Glutamatergic neuron (in vitro differentiated cells): Measurements from ENCODE around the gene SPACDR. TPM values are rescaled to one million over a fixed set of nuclear protein-coding genes. Genes with fewer than 3 reads are reported as not detected.
"Not testable (repeated sequence)": the region's sequence is repeated elsewhere in the genome, so short reads cannot be mapped to it uniquely, and the experiment has no call there.

ENCODE experiments used
- DNase-seq: peaks from one replicate; pipeline ENCODE4 v3.0.0; 2022
- H3K27ac Mint-ChIP-seq: one replicate; pipeline ENCODE4 v1.8.0; 2020; ENCODE audit warnings: mild to moderate bottlenecking, mixed read lengths, inconsistent platforms; ENCODE audit not compliant: unreplicated experiment
- H3K27me3 Mint-ChIP-seq: one replicate; pipeline ENCODE4 v1.8.0; 2020; ENCODE audit warnings: mild to moderate bottlenecking, moderate library complexity, mixed read lengths, inconsistent platforms; ENCODE audit not compliant: unreplicated experiment
- H3K36me3 Mint-ChIP-seq: one replicate; pipeline ENCODE4 v1.8.0; 2020; ENCODE audit warnings: mild to moderate bottlenecking, mixed read lengths, inconsistent platforms; ENCODE audit not compliant: unreplicated experiment
- H3K4me1 Mint-ChIP-seq: one replicate; pipeline ENCODE4 v1.8.0; 2020; ENCODE audit warnings: mild to moderate bottlenecking, low read depth, mixed read lengths, inconsistent platforms; ENCODE audit not compliant: unreplicated experiment
- H3K4me3 Mint-ChIP-seq: one replicate; pipeline ENCODE4 v1.8.0; 2020; ENCODE audit warnings: mild to moderate bottlenecking, mixed read lengths, inconsistent platforms; ENCODE audit not compliant: unreplicated experiment
- H3K9me3 Mint-ChIP-seq: one replicate; pipeline ENCODE4 v1.8.0; 2020; ENCODE audit warnings: mild to moderate bottlenecking, moderate library complexity, mixed read lengths, inconsistent platforms; ENCODE audit not compliant: unreplicated experiment
- CTCF ChIP-seq: fragments of 200-600 bp; sonication (generic); IDR thresholded peaks from one replicate; pipeline ENCODE4 v1.5.0; 2021; ENCODE audit not compliant: partially characterized antibody, unreplicated experiment
- total RNA-seq: library from RNA; stranded (reverse); fragmentation: NEBNext Ultra II Directional; extraction: Animal tissue kit (Norgen Biotek cat#: 25700); gene quantifications from one replicate; pipeline ENCODE4 v1.2.1, GENCODE V29; 2021; ENCODE audit not compliant: unreplicated experiment

The SPACDR gene
- total RNA-seq, 1 donor from 2014 or later = 1.7 TPM

DNA sequence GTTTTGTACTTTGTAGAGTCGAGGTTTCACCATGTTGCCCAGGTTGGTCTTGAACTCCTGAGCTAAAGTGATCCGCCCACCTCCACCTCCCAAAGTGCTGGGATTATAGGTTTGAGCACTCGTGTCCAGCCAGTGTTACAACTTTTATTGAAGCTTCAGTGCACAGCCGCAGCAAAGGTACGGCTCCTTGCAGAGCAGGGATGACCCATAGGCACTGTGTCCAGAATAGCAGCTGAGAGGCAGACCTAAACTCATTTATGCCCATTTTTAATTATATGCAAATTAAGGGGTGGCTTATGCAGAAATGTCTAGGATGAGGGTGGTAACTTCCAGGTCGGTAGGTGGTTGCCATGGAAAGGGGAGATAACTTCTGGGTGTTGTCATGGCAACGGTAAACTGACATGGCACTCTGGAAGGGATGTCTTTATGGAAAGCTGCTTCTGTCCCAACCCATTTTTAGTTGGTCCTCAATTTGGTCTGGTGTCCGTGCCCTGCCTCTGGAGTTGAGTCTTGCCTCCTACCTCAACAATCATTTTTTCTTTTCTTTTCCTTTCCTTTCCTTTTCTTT lies 42.4 kb upstream of the SPACDR start:
- Mint-ChIP-seq H3K36me3 (no peaks in the 10 kb centered on the region), H3K27me3 (no peaks in the 10 kb centered on the region), H3K27ac (no peak overlapping the region), H3K4me3 (no peak overlapping the region), H3K4me1 (no peaks in the 10 kb centered on the region), H3K9me3 (no peaks in the 10 kb centered on the region)
- DNase-seq = no peak
- TF ChIP-seq CTCF = no peak

DNA sequence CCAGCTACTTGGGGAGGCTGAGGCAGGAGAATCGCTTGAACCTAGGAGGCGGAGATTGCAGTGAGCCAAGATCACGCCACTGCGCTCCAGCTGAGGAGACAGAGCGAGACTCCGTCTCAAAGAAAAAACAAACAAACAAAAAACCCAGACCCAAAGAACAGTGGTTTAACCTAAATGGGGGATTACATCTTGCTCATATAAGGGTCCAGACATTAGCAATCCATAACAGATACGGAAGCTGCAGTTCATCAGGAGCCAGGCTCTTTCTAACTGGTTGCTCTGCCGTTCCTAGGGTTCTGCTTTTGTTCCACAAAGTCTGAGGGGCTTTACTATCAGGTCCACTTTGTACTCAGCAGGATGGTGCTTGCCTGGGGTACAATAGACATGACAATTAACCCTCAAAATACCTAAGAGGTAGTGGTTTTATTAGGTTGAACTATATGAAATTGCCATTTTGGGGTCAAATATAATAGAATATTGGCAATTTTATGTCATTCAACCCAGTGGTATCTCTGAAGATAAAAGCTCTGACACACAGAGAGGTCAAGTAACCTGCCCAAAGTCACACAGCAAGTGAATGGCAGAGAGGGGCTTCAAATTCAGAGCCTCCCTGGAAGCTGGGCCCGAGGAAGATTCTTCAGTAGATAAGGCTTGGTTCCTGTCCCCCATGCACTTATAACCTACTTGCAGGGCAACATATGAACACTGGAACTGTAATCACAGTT lies 41.0 kb upstream of the SPACDR start:
- no peaks in the 10 kb centered on the region for H3K27me3 Mint-ChIP-seq
- no peak overlapping the region for H3K4me3 Mint-ChIP-seq

DNA sequence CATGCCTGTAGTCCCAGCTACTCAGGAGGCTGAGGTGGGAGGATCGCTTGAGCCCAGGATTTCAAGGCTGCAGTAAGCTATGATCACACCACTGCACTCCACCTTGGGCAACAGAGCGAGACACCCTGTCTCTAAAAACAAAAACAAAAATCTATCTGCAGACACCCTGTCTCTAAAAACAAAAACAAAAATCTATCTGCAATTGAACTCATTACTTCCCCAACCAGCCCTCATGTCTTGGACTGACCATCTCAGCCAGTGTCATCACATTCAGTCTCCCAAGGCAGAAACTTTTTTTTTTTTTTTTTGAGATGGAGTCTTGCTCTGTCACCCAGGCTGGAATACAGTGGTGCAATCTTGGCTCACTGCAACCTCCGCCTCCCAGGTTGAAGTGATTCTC lies 40.0 kb upstream of the SPACDR start:
- not testable (repeated sequence) for DNase-seq, H3K9me3 Mint-ChIP-seq, H3K4me1 Mint-ChIP-seq, H3K27ac Mint-ChIP-seq, H3K4me3 Mint-ChIP-seq, H3K36me3 Mint-ChIP-seq, H3K27me3 Mint-ChIP-seq

More for the DNA sequence above, 41.0 kb upstream of the SPACDR start:
- no peaks in the 10 kb centered on the region for H3K4me1 Mint-ChIP-seq
- no peaks in the 10 kb centered on the region for H3K9me3 Mint-ChIP-seq
- no peaks in the 10 kb centered on the region for H3K36me3 Mint-ChIP-seq
- TF ChIP-seq CTCF = no peak
- no peak for DNase-seq
- no peak overlapping the region for H3K27ac Mint-ChIP-seq

DNA sequence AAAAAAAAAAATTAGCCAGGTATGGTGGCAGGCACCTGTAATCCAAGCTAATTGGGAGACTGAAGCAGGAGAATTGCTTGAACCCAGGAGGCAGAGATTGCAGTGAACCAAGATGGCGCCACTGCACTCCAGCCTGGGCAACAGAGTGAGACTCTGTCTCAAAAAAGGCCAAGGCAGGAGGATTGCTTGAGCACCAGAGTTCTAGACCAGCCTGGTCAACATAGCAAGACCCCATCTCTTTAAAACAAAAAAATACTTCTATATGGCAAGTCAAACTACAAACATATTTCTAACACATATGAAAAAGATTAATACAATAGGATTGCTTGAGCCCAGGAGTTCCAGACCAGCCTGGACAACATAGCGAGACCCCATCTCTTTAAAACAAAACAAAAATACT lies 36.7 kb upstream of the SPACDR start:
- not testable (repeated sequence) for H3K27me3 Mint-ChIP-seq, H3K27ac Mint-ChIP-seq, H3K9me3 Mint-ChIP-seq, DNase-seq, H3K36me3 Mint-ChIP-seq, H3K4me3 Mint-ChIP-seq, H3K4me1 Mint-ChIP-seq

- Mint-ChIP-seq H3K27me3 (peaks cover 4% of the 10 kb centered on the region), H3K9me3 (no peaks in the 10 kb centered on the region), H3K4me3 (no peak overlapping the region), H3K4me1 (peaks cover 2% of the 10 kb centered on the region), H3K36me3 (no peaks in the 10 kb centered on the region), H3K27ac (no peak overlapping the region)
- no peak for TF ChIP-seq CTCF
- no peak for DNase-seq
Observed at GRCh38 chr7:100496509-100496908, 32.4 kb upstream of the SPACDR start.
